Islet precursor cell (in vitro differentiated cells): ENCODE data around the gene PARP8.
"Not testable (repeated sequence)": the region's sequence is repeated elsewhere in the genome, so short reads cannot be mapped to it uniquely, and the experiment has no call there.

ENCODE experiments used
- DNase-seq: peaks from one replicate; pipeline ENCODE4 v3.0.0-alpha.2; 2018

Gene PARP8

DNA sequence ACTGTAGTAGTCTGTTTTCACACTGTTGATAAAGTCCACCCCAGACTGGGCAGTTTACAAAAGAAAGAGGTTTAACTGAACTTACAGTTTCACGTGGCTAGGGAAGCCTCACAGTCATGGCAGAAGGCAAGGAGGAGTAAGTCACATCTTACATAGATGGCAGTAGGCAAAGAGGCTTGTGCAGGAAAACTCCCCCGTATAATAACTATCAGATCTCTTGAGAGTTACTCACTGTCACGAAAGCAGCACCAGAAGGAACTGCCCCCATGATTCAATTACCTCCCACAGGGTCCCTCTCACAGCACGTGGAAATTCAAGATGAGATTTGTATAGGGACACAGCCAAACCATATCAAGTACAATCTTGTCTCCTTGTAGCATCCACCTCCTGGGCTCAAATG, 21.1 kb downstream of the PARP8 start:
- DNase-seq: no peak

- DNase-seq: no peak
Measured at GRCh38 chr5:50691399-50692016, 25.1 kb downstream of the PARP8 start.

GRCh38 chr5:50694027-50694590, 27.7 kb downstream of the PARP8 start:
- DNase-seq: no peak

DNA sequence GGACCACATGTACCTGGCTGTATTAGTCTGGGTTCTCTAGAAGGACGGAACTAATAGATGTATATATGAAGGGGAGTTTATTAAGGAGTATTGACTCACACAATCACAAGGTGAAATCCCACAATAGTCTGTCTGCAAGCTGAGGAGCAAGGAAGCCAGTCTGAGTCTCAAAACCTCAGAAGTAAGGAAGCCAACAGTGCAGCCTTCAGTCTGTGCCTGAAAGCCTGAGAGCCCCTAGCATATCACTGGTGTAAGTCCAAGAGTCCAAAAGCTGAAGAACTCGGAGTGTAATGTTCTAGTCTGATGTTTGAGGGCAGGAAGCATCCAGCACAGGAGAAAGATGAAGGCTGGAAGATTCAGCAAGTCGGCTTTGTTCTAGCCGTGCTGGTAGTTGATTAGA, 28.2 kb downstream of the PARP8 start:
- DNase-seq: not testable (repeated sequence)

DNA sequence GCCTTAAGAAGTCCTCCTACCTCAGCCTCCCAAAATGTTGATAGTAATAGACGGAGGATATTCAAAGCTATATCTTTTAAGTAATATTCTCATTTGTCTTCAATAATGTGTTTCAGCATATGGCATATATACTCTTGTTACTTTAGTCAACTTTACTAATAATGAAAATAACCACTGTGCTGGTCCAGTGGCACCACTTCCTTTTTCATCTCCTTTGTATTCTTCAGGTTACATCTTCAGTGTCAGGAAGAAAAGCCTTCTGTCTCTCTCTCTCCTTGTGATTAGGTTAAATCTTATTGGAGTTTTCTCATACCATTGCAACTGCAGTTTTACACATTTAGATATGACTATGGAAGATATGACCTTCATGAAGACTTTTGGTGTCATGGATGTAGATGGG, 31.3 kb downstream of the PARP8 start:
- DNase-seq: no peak

- DNase-seq: no peak
Measured at GRCh38 chr5:50699737-50700136, 33.3 kb downstream of the PARP8 start.

- DNase-seq: no peak
Measured at GRCh38 chr5:50700706-50701105, 34.3 kb downstream of the PARP8 start.

- DNase-seq: no peak
Measured at GRCh38 chr5:50702615-50703366, 36.4 kb downstream of the PARP8 start.

DNA sequence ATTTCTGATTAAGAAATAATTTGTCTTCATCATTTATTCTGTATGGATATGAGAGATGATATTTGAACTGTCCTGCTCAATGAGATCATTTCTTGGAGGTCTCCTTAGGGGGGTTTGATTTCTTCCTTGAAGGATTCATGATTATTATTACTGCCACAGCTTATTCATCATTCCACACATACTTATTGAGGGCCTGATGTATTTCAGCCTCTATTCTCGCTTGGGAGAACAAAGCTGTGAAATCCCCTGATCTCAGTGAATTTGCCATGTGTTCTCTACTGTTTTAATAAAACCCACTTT, 36.9 kb downstream of the PARP8 start:
- no peak for DNase-seq

DNA sequence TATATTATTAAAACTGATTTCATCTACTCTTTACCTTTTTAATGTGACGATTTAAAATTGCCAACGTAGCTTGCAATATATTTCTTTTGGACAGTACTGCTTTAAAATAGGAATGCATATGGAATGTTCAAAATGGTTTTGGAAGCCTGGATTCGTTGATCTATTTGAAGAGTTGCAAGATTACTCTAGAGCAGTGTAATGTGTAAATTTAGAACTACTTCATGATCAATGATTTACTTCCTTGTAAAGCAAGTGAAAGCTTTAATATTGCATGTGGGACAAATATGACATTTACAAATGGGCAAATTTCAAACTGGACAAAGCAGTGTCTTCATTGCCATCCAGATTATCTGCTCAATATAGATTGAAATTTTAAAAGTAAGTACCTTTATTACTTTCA, 38.3 kb downstream of the PARP8 start:
- DNase-seq: no peak

GRCh38 chr5:50709471-50709870, 43.0 kb downstream of the PARP8 start:
- no peak for DNase-seq

- DNase-seq: no peak
Measured at GRCh38 chr5:50710838-50711237, 44.4 kb downstream of the PARP8 start.

- no peak for DNase-seq
Measured at GRCh38 chr5:50711280-50711679, 44.8 kb downstream of the PARP8 start.

DNA sequence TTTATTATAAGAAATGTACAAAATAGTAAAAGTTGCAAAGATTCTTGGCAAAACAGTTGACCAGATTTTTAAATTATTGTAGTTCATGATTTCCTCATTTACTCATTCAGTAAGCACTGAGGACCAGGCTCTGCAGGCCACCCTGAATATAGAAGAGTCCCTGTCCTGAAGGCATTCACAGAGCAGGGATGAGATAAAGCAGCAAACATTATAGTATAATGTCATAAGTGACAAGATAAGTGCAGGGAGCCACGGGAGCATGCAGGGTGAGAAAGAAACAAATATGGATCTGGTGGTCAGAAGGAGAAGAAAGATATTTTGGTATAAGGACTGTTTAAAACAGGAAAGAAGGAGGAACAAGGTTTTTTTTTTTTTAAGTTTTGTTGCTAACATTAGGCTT, 46.0 kb downstream of the PARP8 start:
- DNase-seq: no peak

- DNase-seq: no peak
Measured at GRCh38 chr5:50715001-50715400, 48.6 kb downstream of the PARP8 start.

DNA sequence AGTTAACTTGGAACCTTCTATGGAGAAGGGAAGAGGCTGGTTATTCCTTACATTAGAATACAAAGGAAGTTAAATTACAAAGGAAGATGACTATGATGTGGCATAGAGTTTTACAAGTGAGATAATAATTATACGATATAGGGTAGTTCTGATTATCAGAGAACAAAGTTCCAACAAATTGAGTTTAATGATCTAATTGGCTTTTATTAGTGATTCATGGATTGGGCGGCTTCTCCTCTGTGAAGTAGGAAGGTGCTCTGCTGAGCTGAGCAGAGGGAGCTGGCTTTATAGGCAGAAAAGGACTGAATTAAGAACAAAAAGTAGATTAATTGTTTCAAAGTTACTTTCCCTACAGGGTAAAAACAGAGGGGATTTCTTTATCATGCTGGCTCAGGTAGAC, 49.7 kb downstream of the PARP8 start:
- DNase-seq: no peak

GRCh38 chr5:50717651-50718050, 51.2 kb downstream of the PARP8 start:
- DNase-seq: no peak

GRCh38 chr5:50720061-50720710, 53.7 kb downstream of the PARP8 start:
- DNase-seq: no peak

DNA sequence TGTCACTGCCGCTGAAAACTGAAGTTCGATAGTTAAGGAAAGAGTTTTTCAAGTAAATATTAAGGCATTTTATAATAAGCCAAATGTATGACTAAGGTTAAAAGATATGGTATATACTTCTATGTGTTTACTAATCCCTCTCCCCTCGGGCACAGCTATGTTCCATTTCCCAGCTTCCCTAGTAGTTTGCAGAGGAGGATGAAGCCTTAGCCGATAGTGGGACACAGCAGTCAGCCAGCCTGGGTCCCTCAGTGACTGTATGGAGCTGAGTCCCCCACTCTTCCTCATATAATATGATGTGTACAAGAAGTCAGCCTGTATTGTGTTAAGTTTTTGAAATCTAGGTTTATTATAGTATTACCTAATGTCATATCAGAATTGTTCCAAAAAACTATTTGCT, 55.8 kb downstream of the PARP8 start:
- no peak for DNase-seq

DNA sequence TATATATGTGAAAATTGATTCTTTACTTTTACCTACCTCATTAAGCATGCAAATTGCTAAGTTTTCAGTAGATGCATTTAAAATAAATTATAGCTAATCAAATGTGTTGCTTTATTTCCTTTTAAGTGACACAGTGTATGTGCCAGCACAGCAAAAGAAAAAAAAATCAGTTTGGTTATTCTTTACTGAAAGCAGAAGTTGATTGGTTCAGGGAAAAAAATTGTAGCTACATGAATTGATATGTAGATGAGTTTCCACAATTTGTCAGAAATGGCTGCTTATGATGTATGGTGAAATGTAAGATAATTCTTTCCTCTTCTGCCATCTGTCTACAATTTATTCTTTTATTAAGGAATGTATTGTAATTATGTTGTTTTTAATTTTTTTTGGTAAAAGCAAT, 57.8 kb downstream of the PARP8 start:
- DNase-seq: no peak

GRCh38 chr5:50725800-50726474, 59.5 kb downstream of the PARP8 start:
- DNase-seq: no peak

DNA sequence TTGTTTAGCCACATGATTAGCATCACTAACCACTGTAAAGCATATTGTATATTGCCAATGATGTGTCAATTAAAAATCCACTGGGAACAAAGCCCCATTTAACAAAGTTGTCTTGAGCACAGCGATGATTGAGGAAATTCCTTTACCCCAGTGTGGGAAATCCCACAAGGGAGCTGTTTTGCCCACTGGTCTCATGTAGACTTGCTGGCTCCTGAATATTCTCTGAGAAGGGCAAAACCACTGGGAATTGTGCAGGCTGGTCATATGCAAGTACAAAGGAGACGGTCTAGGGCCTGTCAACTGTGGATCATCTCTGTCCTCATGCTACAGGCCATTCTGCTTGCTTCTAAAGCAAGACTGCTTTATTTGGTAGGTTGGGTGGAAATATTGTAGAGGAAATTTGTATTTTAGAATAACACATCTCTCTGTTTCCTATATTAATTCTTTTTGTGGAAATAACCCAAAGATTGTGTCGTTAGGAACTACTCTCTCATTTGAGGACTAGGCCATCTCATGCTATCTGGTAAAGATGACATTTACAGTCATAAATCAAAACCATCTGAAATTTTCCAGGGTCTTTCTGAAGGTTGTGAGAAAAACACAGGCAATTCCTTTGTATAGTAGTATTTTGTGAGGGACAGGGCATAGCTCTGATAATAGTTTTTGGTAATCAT, 60.2 kb downstream of the PARP8 start:
- DNase-seq: no peak

DNA sequence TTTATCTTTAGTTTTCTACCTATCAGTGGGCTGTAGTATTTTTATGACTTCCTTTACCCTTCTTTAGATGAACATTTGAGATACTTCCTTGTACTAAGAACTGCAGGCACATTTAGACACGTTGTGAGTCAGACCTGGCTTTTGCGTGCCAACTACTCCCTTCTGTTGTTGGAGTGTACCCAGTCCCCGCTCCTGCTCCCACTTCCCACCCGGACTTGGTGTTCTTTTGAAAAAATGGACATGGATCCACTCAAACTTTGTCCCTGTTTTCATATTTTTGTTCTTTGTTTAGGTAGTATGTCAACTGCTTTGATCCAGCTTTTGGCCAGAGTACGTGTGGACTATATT, 60.7 kb downstream of the PARP8 start:
- DNase-seq: no peak
